ENCODE data around the gene CCDC28A. TPM values are rescaled to one million over a fixed set of nuclear protein-coding genes. Genes with fewer than 3 reads are reported as not detected.

The CCDC28A gene
- total RNA-seq, 4 donors from 2014 or later: 20.9 to 33.9 (median 24.8) TPM

- TF ChIP-seq CTCF (IDR thresholded peaks at IDR 0.05; ENCODE audit: low read depth): no peak
Measured at GRCh38 chr6:138809677-138810076, 36.1 kb downstream of the CCDC28A start.

GRCh38 chr6:138811866-138812265 is 38.3 kb downstream of the CCDC28A start:
- TF ChIP-seq CTCF (IDR thresholded peaks at IDR 0.05; ENCODE audit: low read depth): no peak

- no peak for TF ChIP-seq CTCF (IDR thresholded peaks at IDR 0.05; ENCODE audit: low read depth)
Measured at GRCh38 chr6:138814179-138814834, 40.7 kb downstream of the CCDC28A start.

- no peak for TF ChIP-seq CTCF (IDR thresholded peaks at IDR 0.05; ENCODE audit: low read depth)
Measured at GRCh38 chr6:138815221-138815620, 41.7 kb downstream of the CCDC28A start.

- no peak for TF ChIP-seq CTCF (IDR thresholded peaks at IDR 0.05; ENCODE audit: low read depth)
Measured at GRCh38 chr6:138815797-138816528, 42.4 kb downstream of the CCDC28A start.

GRCh38 chr6:138817799-138818198 is 44.2 kb downstream of the CCDC28A start:
- no peak for TF ChIP-seq CTCF (IDR thresholded peaks at IDR 0.05; ENCODE audit: low read depth)

- TF ChIP-seq CTCF (IDR thresholded peaks at IDR 0.05; ENCODE audit: low read depth): no peak
Measured at GRCh38 chr6:138818496-138819194, 45.1 kb downstream of the CCDC28A start.
